GM12891 (cell line): ENCODE measurements around the gene NRGN.

Source experiments
- PAX5 ChIP-seq: IDR thresholded peaks from 2 replicates; pipeline ENCODE4 v1.6.1; 2011; ENCODE audit warnings: low read length, moderate library complexity, mild to moderate bottlenecking; ENCODE audit not compliant: insufficient read depth, severe bottlenecking
- POLR2A ChIP-seq: IDR thresholded peaks from 2 replicates; pipeline ENCODE4 v1.6.1; 2011; ENCODE audit warnings: low read depth, low read length, control low read depth
- POLR2AphosphoS5 ChIP-seq: IDR thresholded peaks from 2 replicates; pipeline ENCODE4 v1.6.1; 2011; ENCODE audit warnings: low read depth, low read length, control low read depth
- SPI1 ChIP-seq: IDR thresholded peaks from 2 replicates; pipeline ENCODE4 v1.6.1; 2011; ENCODE audit warnings: low read depth, low read length, control low read depth
- TAF1 ChIP-seq: IDR thresholded peaks from 2 replicates; pipeline ENCODE4 v1.6.1; 2011; ENCODE audit warnings: low read depth, low read length, control low read depth

DNA sequence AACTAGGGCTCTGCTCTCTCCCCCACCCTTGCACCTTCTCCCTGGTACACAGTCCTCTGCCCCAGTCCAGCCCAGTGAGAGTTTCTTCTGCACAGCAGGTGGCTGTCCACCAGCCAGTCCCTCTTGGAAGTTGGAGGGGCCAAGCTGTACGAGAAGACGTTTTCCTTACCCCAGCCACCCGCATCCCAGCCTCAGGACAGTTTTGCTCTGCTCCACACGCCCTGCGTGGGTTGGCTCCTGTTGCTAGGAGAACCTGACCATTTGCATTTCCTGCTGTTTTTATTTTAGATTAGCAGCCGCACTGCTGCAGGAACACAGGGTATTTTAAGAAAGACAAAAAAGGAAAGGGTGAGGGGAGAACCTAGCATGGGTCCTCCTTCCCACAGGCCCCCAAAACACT, 17.6 kb upstream of the NRGN start:
- TF ChIP-seq POLR2AphosphoS5 (no peak), TAF1 (no peak), POLR2A (no peak), PAX5 (no peak), SPI1 (no peak)
